ENCODE data around the gene CTSE.

GRCh38 chr1:206011057-206011456, 12.6 kb downstream of the CTSE start:
- TF ChIP-seq CTCF (IDR thresholded peaks at IDR 0.05) (no peak), POLR2AphosphoS5 (IDR thresholded peaks at IDR 0.05) (no peak), POLR2A (IDR thresholded peaks at IDR 0.05; ENCODE audit: low read depth) (no peak), EP300 (IDR thresholded peaks at IDR 0.05) (no peak)

All from esophagus muscularis mucosa (tissue), 4 donors.